ENCODE data around the gene ATAT1.

Gene ATAT1

DNA sequence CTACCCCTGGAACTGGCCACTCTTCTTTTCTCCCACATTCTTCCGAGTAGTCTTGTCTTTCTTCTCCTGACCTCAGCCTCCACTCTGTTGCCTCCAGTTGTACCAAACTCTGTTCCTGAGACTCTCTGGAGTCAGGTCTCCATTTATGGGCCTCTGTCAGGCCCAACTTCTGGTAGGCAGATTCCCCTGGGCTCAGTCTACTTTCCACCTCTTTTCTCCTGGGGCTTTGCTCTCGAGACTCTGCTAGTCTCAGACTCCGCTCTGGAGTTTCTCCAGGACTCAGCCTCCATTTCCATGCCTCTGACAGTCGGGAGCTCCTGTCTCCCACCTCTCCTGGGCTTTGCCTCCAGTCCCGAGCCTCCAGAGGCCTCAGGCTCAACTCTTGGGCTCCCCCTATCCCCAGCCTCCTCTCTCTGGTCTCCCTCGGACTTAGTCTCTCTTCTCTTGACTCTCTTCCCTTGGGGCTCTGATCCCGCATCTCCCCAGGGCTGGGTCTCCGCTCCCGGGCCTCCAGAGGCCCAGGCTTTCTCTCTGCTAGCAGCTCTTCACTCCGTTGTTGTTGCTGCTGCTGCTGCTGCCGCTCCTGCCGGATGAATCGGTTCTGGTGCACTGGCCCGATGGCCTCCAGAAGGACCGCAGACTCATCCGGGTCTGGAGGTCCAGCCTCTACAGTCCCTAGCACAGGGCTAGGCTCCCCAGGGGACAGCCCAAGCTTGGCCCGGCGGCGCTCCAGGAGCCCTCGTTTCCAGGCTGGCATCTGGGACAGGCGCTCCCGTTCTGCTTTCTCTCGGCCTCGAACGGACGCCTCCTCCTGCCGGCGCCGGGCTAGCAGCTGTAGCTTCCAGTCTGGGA, 58.7 kb downstream of the ATAT1 start:
- no peak overlapping the region for H2AFZ ChIP-seq (ENCODE audit: low read length, unreplicated experiment)
- peak overlapping the region; percentile 90 for H3K27ac ChIP-seq (ENCODE audit: low read depth, low read length)
- H3K4me3 ChIP-seq (ENCODE audit: low read depth, low read length), result peak overlapping the region; percentile 96
- peaks cover 16% of the 10 kb centered on the region; the same call in 1 of the 2 replicates for H3K36me3 ChIP-seq (ENCODE audit: insufficient read depth, low read length)
- peaks cover 90% of the 10 kb centered on the region for H3K79me2 ChIP-seq (ENCODE audit: control insufficient read depth, insufficient read depth, low read length, unreplicated experiment)
- H3K4me1 ChIP-seq (ENCODE audit: control insufficient read depth, insufficient read depth, low read length, unreplicated experiment), result peaks cover 25% of the 10 kb centered on the region
- no peaks in the 10 kb centered on the region for H3K27me3 ChIP-seq (ENCODE audit: insufficient read depth, low read length)

DNA sequence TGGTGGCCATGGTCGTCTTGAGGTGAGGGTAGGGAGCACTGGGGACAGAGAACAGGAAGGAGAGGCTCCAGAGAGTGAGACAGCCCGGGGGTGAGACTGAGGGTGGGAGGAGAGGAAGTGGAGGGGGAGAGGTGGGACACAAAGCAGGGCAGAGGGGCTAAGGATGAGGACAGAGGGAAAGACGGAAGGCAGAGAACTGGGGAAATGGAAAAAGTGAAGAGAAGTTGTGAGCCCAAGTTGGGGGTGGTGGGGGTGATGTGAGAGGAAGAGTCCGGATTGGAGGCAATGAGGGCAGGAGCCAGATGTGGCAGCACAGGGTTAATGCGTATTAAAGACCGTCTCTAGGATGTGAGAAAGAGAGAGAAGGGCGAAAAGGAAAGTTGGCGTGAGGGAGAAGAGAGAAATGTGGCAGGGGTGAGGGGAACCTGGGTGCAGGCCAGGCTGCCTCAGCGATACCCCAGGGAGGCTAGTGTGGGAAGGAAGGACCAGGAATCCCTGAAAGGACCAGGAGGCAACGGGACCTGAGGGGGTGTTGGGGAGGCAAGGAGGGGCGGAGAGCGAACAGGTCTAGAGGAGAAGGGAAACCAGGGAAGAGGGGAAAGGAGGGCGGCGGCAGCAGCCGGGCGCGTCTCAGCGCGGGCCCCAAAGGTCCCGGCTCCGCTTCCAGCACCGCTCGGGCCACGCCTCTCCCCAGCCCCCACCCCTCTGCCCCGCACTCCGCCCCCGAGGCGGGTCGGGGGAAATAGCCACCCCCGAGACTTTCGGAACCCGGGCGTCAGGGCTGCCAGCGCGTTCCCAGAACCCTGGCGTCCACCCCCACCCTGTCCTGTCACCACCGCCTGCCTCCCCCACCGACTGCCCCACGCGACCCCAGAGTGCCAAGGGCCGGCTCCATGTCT, 59.6 kb downstream of the ATAT1 start, which contains the start of gene PPP1R18:
Gene PPP1R18, minus strand, starts transcription at position 637 of the 899 bp plus-strand sequence. Its CDS starts 627 bp downstream, at position 10.
- Histone ChIP-seq H3K79me2 (ENCODE audit: control insufficient read depth, insufficient read depth, low read length, unreplicated experiment) (peaks cover 81% of the 10 kb centered on the region), H3K4me3 (ENCODE audit: low read depth, low read length) (peak within 1 kb of the TSS; percentile 96), H3K36me3 (ENCODE audit: insufficient read depth, low read length) (peaks cover 16% of the 10 kb centered on the region; the same call in 1 of the 2 replicates), H3K27ac (ENCODE audit: low read depth, low read length) (peak within 1 kb of the TSS; percentile 90), H3K4me1 (ENCODE audit: control insufficient read depth, insufficient read depth, low read length, unreplicated experiment) (peaks cover 26% of the 10 kb centered on the region), H2AFZ (ENCODE audit: low read length, unreplicated experiment) (peak within 1 kb of the TSS; percentile 57), H3K27me3 (ENCODE audit: insufficient read depth, low read length) (no peaks in the 10 kb centered on the region)

DNA sequence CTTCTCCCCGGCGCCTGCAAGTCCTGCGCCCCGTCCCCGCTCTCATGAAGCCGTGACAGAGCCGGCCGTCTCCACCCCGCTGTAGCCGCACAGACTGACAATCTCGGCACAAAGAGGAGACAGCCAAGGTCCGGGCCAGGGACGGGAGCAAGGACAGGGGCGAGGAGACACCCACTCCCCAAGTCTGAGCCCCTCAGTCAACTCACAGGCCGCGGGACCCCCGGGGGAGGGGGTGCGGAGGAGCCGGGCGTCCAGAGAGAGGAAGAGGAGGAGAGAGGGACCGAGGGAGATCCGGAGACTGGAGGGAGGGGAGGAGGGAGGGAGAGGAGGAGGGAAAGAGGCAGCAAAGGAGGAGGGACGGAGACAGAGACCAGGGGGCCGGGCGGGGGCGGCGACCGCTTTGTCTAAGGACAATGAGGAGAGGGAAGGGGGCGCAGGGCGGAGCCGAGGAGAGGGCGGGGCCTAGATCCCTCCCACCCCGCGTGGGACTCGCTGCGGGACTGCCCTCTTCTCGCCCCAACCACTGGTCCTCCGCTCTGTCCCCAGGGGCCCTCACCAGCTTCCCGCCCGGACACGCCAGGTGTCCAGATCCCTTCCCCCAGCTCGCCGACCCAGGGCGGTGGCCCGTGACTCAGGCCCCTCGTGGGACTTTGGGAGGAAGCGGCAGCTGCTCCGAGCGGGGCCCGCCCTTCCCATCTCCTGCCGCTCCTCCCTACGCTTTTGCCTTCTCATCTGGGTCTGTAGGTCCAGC, 60.4 kb downstream of the ATAT1 start:
- Histone ChIP-seq H3K36me3 (ENCODE audit: insufficient read depth, low read length) (peaks cover 16% of the 10 kb centered on the region; the same call in 1 of the 2 replicates), H3K4me3 (ENCODE audit: low read depth, low read length) (peak overlapping the region; percentile 96), H3K27me3 (ENCODE audit: insufficient read depth, low read length) (no peaks in the 10 kb centered on the region), H3K4me1 (ENCODE audit: control insufficient read depth, insufficient read depth, low read length, unreplicated experiment) (peaks cover 30% of the 10 kb centered on the region), H2AFZ (ENCODE audit: low read length, unreplicated experiment) (peak overlapping the region; percentile 57), H3K79me2 (ENCODE audit: control insufficient read depth, insufficient read depth, low read length, unreplicated experiment) (peaks cover 73% of the 10 kb centered on the region), H3K27ac (ENCODE audit: low read depth, low read length) (peak overlapping the region; percentile 90)

DNA sequence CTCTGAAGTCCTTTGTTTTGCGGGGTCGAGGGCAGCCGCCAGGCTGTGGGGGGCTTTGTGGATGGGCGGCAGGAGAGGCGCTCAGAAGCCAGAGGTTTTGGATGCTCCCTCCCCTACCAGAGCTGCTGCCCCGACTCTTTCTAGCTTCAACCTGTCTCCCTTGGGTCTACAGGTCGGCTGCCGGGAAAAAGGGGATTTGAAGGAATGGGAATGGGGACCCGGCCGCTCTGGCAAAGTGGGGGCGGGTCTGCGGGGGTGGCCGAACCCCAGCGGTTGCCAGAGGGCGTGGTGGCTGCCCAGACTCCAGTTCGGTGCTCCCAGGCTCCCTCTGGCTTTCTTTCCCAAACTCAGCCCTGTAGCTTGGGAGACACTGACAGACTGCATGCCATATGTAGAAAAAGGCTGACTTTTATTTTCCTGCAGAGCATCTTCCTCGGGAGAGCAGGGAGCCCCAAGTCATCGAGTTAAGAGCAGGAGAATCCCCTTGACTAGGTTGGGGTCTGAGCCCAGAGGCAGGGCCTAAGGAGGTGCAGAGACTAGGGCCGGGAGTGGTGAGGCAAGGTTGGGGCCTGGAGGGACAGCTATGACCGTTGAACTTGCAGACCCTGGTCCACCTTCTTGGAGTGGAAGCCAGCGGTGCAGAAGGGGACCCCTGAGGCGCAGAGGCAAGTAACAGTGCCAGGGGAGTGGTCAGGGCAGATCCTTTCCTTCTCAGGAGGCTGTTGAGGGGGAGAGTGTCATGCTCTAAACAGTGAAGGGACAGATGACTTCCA, 61.2 kb downstream of the ATAT1 start:
- peak overlapping the region; percentile 96 for H3K4me3 ChIP-seq (ENCODE audit: low read depth, low read length)
- no peak overlapping the region for H2AFZ ChIP-seq (ENCODE audit: low read length, unreplicated experiment)
- H3K4me1 ChIP-seq (ENCODE audit: control insufficient read depth, insufficient read depth, low read length, unreplicated experiment), result peaks cover 30% of the 10 kb centered on the region
- peak overlapping the region; percentile 90 for H3K27ac ChIP-seq (ENCODE audit: low read depth, low read length)
- H3K36me3 ChIP-seq (ENCODE audit: insufficient read depth, low read length), result peaks cover 16% of the 10 kb centered on the region; the same call in 1 of the 2 replicates
- peaks cover 65% of the 10 kb centered on the region for H3K79me2 ChIP-seq (ENCODE audit: control insufficient read depth, insufficient read depth, low read length, unreplicated experiment)
- no peaks in the 10 kb centered on the region for H3K27me3 ChIP-seq (ENCODE audit: insufficient read depth, low read length)

DNA sequence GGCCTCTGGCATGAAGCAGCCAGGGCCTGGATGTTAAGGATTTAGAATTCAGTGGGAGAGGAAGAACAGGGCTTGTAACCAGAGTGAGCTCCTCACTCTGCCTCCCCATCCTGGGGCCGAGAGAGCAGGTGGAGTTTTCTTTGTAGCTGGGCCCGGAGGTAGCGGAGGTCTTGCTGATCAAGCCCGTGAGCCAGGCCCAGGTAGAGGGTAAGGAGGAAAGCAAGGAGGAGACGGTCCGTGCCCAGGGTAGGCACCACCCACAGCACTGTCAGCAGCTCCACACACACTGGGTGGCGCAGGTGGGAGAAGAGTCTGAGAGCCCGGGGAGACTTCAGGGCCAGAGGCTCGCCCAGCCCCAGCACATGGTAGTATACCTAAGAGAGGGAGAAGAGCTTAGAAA, 61.9 kb downstream of the ATAT1 start:
- H3K27me3 ChIP-seq (ENCODE audit: insufficient read depth, low read length), result no peaks in the 10 kb centered on the region
- H3K4me3 ChIP-seq (ENCODE audit: low read depth, low read length), result peak overlapping the region; percentile 96
- peaks cover 30% of the 10 kb centered on the region for H3K4me1 ChIP-seq (ENCODE audit: control insufficient read depth, insufficient read depth, low read length, unreplicated experiment)
- H2AFZ ChIP-seq (ENCODE audit: low read length, unreplicated experiment), result no peak overlapping the region
- peaks cover 10% of the 10 kb centered on the region; the same call in 1 of the 2 replicates for H3K36me3 ChIP-seq (ENCODE audit: insufficient read depth, low read length)
- H3K27ac ChIP-seq (ENCODE audit: low read depth, low read length), result peak overlapping the region; percentile 90
- peaks cover 58% of the 10 kb centered on the region for H3K79me2 ChIP-seq (ENCODE audit: control insufficient read depth, insufficient read depth, low read length, unreplicated experiment)

DNA sequence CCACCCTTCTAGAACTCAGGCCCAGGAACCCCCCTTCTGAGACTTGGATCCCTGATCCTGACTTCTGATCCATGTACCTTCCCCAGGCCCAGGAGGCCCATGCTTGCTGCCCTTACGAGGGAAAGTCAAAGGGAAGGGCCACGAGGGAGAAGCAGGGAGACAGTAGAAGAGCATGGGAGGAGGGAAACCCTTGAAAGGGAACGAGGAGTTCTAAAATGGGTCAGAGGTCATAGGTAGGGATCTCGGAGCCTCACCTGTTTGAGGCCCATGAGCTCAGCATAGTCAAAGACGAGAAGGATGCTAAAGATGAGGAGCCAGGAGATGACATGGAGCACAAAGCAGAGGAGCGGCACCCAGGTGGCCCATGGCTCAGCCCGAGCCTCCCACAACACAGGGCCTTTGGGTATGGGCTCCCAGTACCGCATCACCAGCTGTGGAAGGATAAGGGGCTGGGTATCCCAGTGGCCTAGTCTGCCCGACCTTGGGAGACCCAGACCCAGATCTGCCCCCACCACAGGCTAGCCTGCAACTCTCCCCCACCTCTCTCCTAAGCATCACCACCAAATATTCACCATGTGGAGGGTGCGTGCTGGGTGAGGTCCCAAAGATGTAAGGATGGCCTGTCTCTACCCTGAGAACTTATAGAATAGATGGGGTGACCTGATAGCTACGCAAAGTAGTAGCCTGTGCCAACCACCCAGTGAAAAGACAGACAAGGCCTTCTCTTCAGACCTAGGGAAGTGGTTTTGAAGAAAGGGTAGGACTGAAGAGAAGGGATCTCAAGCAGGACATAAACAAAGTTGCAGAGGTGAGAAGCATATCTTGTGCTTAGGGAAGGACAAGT, 62.6 kb downstream of the ATAT1 start:
- peaks cover 51% of the 10 kb centered on the region for H3K79me2 ChIP-seq (ENCODE audit: control insufficient read depth, insufficient read depth, low read length, unreplicated experiment)
- no peaks in the 10 kb centered on the region for H3K27me3 ChIP-seq (ENCODE audit: insufficient read depth, low read length)
- peaks cover 8% of the 10 kb centered on the region; the same call in 1 of the 2 replicates for H3K36me3 ChIP-seq (ENCODE audit: insufficient read depth, low read length)
- peak overlapping the region; percentile 90 for H3K27ac ChIP-seq (ENCODE audit: low read depth, low read length)
- peak overlapping the region; percentile 96 for H3K4me3 ChIP-seq (ENCODE audit: low read depth, low read length)
- no peak overlapping the region for H2AFZ ChIP-seq (ENCODE audit: low read length, unreplicated experiment)
- H3K4me1 ChIP-seq (ENCODE audit: control insufficient read depth, insufficient read depth, low read length, unreplicated experiment), result peaks cover 30% of the 10 kb centered on the region

DNA sequence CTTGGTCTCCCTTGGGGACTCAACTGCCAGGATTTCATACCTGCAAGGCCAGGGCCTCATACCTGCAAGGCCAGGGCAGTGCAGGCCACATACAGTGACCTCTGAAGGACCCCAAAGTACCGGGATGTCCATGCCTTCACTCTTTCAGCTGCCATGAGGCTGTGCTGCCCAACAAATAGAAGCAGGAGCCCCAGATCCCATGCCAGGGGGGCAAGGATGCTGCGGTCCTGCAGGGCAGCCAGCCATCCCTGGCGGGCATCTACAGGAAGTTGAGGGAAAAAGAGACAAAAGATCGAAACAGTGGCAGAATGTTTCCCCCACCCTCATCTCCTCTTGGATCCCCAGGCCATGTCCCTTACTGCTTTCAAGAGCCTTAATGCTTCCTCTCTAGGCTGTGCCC, 63.3 kb downstream of the ATAT1 start:
- Histone ChIP-seq H3K27ac (ENCODE audit: low read depth, low read length) (peak overlapping the region; percentile 56), H3K4me3 (ENCODE audit: low read depth, low read length) (peak overlapping the region; percentile 77), H3K27me3 (ENCODE audit: insufficient read depth, low read length) (no peaks in the 10 kb centered on the region), H3K36me3 (ENCODE audit: insufficient read depth, low read length) (peaks cover 3% of the 10 kb centered on the region; the same call in 1 of the 2 replicates), H2AFZ (ENCODE audit: low read length, unreplicated experiment) (no peak overlapping the region), H3K4me1 (ENCODE audit: control insufficient read depth, insufficient read depth, low read length, unreplicated experiment) (peaks cover 35% of the 10 kb centered on the region), H3K79me2 (ENCODE audit: control insufficient read depth, insufficient read depth, low read length, unreplicated experiment) (peaks cover 44% of the 10 kb centered on the region)

DNA sequence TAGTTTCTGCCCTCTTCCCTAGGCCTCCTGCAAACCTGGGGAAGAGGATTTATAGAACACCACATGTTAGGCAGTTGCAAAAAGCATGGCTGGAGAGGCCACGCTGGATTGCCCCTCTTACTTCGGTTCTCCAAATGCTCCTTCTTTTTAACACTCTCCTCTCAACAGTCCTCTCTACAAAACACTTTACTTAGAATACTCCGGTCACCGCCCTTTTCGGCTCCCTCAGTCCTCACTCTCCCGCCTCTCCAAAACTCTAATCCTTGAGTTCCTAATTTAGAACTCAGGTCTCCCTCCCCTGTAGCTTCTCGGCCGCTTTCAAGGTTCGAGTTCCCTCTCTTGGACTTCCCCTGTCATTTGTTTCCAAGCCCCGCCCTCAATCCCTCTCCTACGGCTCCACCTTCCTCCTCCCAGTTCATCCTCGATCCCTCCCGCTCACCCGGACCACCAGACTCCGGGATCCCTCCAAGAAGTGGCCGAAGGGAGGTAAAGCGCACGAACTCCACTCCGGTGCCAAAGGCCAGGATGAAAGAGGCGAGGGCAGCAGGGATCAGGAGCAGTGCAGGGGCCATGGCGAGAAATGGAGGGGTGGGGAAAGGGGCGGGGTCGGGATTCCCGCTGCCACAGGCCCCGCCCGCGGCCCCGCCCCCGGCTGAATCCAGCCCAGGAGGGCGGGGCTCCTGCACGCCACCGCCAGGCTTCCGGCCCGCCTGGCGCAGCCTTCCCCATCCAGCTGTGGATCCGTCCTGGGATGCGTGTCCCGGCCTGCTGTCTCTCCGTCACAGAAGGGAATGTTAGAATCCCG, 63.9 kb downstream of the ATAT1 start, which contains the start of gene NRM:
Gene NRM, minus strand, starts transcription at position 582 of the 805 bp plus-strand sequence. Its CDS starts 10 bp downstream, at position 572.
- Histone ChIP-seq H3K79me2 (ENCODE audit: control insufficient read depth, insufficient read depth, low read length, unreplicated experiment) (peaks cover 38% of the 10 kb centered on the region), H2AFZ (ENCODE audit: low read length, unreplicated experiment) (peak within 1 kb of the TSS; percentile 65), H3K27ac (ENCODE audit: low read depth, low read length) (peak within 1 kb of the TSS; percentile 56), H3K36me3 (ENCODE audit: insufficient read depth, low read length) (no peaks in the 10 kb centered on the region), H3K4me3 (ENCODE audit: low read depth, low read length) (peak within 1 kb of the TSS; percentile 77), H3K27me3 (ENCODE audit: insufficient read depth, low read length) (no peaks in the 10 kb centered on the region), H3K4me1 (ENCODE audit: control insufficient read depth, insufficient read depth, low read length, unreplicated experiment) (peaks cover 40% of the 10 kb centered on the region)
